Globus pallidus (tissue), 1 donor: ENCODE measurements around the gene ISG15.
"Not testable (repeated sequence)": the region's sequence is repeated elsewhere in the genome, so short reads cannot be mapped to it uniquely, and the experiment has no call there.

Source experiments
- DNase-seq: peaks from one replicate; pipeline ENCODE4 v3.0.0-alpha.2; 2015; ENCODE audit warnings: low spot score

ISG15 gene

DNA sequence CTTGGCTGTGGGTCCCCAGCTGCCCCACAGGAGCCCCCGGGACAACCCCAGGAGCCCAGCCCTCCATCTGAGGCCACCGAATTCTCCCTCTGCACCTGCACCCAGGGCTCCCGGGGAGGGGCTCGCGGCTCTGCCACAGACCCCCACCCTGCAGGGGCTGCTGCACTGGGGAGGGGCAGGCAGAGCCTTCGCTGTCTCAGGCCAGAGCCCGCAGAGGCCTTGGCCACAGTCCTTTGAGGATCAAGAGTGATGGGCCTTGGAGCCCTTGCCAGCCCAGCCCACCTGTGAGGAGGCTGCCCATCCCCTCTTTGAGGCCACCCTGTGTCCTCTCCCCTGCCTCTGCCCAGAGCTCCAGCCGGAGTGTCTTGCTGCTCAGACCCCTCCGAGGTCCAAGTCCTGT, 37.9 kb upstream of the ISG15 start:
- no peak for DNase-seq

DNA sequence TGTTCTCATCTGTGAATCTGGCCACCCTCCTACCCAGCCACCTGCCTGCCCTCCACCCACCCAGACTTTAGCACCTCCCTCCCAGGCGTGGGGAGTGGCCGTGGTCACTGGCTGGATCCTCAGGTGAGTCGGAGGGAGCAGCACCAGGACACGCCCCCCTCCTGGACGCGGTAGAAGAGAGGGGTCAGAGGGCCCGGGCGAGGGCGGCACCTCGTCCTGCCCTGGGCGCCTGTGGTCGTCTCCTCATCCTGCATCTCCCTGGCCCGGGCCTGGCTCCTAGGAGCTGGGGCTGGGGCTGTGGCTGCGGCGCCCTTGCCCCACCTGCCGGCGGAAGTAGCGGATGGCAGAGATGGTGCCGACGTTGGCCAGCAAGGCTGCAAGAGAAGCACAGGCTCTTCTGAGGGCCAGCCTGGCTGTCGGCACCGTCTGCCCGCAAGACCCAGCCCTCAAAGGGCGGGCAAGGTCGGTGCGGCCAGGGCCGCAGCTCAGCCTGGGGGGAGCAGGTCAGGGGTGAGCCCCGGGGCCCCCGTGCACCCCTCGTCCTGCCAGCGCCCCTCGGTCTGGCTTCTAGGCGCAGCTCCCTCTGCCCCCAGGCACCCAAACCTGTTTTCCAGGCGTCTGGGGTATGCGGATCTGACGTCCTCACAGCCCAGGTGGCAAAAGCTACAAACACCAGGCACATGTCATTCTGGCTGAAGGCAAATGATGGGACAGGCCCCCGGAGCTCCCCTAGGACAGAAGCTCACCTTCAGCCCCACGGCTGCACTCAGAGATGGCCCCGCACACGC, 37.2 kb upstream of the ISG15 start:
- no peak for DNase-seq

DNA sequence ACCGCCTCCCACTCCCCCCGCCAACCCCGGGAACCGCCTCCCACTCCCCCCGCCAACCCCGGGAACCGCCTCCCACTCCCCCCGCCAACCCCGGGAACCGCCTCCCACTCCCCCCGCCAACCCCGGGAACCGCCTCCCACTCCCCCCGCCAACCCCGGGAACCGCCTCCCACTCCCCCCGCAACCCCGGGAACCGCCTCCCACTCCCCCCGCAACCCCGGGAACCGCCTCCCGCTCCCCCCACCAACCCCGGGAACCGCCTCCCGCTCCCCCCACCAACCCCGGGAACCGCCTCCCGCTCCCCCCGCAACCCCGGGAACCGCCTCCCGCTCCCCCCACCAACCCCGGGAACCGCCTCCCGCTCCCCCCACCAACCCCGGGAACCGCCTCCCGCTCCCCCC, 36.5 kb upstream of the ISG15 start:
- not testable (repeated sequence) for DNase-seq

DNA sequence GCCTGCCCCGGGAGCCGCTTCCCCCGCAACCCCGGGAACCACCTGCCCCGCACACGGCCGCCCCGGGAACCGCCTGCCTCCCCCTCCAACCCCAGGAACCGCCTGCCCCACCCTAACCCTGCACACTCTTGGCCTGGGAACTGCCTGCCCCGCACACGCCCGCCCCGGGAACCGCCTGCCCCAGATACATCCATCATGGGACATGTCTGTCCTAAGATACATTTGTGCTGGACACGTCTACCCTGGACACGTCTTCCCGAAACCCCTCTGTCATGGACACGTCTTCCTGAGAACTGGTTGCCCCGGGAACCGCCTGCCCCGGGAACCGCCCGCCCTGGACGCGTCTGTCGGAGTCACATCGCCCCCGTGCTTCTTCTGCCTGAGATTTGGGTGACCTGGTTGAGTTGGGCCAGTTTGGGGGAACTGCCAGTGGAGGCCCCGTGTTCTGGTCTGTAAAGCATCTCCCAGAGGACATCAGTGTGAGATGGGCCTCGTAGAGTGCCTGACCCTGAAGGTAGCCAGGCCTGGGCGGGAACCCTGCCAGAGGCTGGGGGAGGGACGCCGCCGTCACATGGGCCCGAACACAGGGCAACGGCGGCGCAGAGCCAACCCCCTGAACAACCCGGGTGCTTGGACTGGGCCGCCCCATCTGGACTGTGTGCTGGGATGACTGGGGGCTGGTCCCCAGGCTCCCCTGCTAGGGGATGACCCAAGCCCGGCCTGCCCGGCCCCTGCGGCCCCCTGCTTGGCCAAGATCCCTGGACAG, 35.0 kb upstream of the ISG15 start:
- no peak for DNase-seq

DNA sequence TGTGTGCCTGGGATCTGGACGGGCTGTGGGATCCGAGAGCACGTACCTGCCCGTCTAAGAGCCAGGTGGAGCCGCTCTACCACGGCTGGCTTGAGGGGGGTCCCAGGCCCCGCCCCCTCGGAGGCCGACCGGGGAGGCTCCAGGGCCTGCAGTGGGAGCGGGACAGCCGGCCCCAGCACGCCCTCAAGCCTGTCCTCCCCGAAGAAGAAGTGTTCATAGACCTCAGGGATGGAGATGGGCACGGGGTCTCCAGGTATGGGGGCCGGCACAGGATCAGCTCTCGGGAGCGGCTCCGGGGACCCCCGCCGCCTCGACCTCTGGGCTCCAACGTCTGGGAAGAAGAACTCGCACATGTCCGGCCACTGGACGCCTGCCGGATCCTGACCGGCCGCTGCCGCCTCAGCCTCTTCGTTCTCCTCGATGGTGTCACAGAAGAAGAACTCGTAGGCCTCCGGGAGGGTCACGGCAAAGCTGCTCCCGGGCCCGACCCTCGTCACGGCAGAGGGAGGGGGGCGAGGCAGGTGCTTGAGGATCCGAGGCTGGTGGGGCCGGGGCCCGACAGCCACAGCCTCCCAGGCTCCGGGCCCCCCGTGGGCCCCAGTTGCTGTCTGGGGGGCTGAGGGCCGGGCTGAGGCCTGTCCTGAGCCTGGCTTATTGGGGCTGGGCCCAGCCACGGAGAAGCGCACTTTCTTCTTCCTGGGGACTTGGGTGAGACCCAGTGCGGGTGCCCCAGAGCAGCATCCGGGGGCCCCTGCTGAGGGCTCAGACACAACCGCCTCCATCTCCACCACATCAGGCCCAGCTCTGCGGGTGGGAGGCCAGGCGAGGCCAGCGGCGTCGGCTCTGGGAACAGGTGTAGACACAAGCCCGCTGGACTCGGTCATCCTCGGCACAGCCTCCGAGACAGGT, 34.2 kb upstream of the ISG15 start:
- no peak for DNase-seq

DNA sequence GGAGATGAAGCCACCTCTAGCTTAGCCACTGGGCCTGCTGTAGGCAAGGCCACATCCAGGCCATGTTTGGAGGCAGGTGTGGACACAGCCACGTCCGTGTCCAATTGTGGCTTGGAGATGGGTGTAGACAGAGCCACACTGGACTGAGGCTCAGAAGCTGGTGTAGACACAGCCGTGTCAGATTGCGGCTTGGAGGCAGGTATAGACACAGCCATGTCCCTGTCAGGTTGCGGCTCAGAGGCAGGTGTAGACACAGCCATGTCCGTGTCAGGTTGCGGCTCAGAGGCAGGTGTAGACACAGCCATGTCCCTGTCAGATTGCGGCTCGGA, 33.6 kb upstream of the ISG15 start:
- DNase-seq, result no peak

DNA sequence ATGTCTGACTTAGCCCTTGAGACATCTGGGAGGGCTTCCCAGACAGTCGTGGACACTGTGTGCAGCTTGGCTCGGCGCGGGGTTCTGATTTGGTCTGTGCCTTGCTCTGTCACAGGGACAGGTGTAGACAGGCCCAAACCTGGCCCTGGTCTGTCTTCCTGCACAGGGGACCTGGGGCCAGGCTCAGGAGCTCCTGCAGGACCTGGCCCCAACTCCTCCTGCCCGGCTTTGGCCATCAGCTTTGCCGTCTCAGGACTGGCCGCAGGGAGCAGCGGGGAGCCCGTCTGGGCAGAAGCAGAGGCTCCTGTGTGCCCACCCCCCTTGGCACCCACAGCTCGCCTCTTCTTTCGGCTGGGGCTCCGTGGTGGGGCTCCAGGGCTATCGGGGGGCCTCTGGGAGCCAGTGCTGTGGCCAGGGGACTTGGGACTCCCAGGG, 33.1 kb upstream of the ISG15 start:
- no peak for DNase-seq

DNA sequence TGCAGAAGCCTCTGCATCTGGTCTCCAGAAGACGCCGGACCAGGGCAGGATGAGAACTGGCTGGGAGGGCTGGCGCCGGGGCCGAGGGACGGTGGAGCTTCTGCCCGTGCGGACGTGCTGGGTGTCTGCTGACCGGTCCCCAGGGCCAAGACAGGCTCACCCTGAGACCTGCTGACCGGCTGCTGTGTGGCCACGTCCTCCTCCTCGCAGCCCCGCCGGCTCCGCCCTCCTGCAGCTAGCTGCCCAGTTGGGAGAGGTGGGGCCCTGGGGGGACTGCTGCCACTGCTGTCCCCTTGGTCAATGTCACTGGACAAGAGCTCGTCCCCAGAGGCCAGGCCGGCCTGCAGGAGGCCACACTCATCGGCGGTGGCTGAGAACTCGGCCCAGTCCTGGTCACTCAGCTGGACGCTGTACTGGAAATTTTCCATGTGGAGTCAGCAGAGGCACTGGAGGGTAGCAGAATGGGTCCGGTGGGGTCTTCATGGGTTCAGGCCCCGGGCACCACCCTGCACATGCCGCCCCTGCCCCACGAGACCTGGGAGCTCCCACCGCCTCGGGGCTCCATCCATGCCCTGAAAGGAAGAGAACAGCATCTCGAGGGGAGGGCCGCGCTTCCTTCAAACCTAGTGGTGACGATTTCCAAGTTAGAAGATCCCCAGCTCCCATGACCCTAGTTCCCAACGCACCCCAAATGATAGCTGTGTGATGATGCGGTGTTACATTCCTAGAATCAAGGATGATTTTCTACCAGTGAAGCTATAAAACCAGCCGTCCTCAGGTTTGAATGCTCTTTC, 32.5 kb upstream of the ISG15 start:
- no peak for DNase-seq

DNA sequence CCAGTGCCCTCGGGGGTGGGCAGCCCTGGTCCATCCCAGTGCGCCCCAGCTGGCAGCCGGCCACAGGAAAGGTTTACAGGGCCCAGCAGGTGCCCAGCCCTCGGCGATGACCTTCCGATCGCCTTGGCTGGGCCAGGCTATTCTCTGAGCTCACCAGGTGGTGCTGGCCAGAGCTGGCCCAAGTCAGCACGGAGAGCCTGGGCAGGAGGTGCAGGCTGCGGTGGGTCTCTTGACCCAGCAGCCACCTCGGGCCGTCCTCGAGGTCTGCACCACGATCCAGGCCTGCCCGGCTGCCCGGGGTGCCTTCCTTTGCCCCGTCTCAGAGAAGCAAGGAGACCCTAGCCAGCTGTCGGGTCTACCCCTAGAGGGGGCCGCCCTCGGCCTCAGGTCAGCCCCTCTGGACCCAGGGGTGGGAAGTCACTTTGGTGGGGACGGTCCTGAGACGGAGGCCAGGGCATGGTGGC, 31.8 kb upstream of the ISG15 start:
- DNase-seq, result no peak

DNA sequence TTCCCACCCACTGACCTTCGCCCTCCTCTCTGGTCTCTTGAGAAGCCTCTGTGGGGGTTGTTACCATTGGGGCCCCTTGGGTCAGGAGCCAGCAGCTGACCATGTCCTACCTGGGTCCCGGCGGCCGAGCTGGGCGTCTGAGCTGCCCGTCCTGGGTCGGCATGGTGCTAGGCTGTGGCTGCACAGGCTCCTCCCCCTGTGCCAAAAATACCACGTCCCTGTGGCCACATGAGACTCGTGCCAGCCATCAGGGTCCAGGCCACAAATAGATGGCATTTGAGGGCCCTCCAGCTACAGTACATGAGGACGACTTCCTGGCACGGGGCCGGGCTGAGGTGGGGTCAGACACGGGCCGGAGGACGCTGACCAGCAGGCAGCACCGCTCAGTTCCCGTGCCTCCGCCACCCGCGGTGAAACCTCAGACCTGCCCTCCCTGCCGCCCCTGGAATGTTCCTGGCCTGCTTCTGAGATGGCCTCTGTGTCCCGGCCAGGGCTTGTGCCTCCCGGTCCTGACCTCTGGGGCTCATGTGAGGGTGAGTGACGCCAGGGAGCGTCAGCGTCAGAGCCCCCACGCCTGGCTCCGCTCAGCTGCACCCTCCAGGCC, 31.2 kb upstream of the ISG15 start, which contains the start of gene PERM1:
TSS of gene PERM1 (minus strand) at position 139 of the 604 bp plus-strand sequence. CDS start 1,064 bp downstream, outside the sequence.
- no peak for DNase-seq

DNA sequence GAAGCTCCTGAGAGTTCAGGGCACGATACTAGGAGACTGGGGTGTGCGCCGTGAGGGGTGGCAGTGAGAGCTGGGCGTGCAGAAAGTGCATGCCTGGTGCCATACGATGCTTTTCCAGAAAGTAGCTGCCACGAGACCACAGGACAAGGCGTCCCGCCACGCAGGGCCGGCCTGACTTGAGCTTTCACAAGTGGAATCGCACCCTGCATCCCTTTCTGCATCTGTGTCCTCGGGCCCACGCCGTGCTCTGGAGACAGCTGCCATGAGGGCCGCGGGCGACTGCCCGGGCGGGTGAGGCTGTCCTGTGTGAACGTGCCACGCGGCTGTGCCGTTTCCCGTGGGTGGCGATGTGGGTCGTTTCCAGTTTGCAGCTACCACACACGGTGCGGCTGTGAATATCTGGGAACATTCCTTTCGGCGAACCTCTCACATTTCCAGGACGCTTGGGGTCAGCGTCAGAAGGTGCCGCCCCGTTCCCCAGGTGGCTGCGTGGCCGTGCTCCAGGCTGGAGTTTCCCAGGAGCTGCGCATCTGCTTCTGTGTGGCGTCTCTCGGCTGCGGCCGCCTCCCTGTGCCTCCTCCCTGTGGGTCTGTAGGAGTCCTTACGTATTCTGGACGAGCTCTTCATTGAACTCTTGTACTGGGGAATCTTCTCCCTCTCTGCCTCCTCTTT, 30.4 kb upstream of the ISG15 start:
- DNase-seq, result no peak

DNA sequence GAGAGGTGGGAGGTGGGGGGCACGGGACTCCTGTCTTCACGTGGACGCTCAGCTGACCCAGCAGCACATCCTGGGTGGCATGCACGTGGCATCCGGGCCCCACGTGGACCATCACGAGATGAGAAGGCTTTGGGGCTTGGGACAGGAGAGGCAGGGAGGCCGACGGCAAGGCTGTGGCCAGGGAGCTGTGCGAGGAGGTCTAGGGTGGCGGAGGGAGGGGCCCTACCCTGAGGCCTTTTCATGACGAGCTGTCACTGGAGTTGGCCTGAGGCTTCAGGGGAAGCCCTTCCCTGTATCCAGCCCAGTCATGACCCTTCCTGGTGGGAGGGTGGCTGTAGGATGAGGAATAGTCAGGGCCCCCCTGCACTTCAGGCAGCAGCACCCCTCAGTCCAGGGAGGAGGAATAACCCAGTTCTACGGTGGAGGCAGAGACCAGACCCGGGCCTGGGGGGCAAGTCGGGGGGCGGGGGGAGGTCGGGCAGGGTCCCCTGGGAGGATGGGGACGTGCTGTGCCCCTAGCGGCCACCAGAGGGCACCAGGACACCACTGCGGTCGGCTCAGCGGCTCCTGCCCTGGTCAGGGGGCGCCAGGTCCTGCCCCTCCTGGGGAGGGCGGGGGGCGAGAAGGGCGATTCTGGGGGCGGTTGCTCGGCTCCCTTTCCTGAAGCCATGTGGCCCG, 29.4 kb upstream of the ISG15 start:
- DNase-seq, result no peak

DNA sequence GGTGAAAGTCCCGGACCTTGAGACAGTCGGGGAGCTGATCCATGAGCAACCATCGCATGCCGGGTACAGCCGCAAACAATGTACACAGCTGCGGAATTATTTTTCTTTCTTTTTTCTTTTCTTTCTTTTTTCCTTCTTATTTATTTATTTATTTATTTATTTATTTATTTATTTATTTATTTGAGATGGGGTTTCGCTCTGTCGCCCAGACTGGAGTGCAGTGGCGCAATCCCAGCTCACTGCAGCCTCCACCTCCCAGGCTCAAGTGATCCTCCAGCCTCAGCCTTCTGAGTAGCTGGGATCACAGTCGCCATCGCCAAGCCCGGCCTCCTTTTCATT, 28.9 kb upstream of the ISG15 start:
- no peak for DNase-seq

DNA sequence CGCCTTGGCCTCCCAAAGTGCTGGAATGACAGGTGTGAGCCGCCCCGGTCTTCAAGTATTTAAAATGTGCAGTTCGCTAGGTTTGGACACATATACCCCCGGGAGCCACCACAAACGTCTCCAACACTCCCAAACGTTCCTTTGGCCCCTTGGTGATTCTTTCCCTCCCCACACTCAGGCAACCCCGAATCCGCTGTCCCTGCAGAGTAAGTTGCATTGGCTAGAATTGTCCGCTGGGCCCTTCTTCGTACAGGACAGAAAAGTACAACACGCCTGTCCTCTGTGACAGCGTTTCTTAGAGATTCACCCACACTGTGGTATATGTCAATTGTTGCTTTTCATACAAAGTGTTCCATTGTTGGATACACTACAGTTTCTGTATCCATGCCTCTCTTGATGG, 28.2 kb upstream of the ISG15 start:
- no peak for DNase-seq

DNA sequence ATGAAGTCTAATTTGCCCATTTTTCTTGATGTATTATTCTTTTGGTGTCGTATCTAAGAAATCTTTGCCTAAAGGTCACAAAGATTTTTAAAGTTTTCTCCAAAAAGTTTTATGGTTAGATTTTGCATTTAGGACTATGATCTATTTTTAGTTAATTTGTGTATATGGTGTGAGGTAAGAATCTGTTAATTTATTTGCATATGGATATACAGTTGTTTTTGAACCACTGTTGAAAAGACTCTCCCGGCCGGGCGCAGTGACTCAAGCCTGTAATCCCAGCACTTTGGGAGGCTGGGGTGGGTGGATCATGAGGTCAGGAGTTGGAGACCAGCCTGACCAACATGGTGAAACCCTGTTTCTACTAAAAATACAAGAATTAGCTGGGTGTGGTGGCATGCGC, 25.2 kb upstream of the ISG15 start:
- DNase-seq, result not testable (repeated sequence)

DNA sequence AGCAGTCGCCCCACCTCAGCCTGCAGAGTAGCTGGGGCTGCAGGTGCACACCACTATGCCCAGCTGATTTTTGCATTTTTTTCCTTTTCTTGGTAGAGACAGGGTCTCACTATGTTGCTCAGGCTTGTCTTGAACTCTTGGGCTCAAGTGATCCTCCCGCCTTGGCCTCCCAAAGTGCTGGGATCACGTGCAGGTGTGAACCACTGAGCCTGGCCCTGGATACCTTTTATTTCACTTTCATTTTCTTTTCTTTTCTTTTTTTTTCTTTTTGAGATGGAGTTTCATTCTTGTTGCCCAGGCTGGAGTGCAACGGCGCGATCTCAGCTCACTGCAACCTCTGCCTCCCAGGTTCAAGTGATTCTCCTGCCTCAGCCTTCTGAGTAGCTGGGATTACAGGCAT, 22.0 kb upstream of the ISG15 start:
- not testable (repeated sequence) for DNase-seq

DNA sequence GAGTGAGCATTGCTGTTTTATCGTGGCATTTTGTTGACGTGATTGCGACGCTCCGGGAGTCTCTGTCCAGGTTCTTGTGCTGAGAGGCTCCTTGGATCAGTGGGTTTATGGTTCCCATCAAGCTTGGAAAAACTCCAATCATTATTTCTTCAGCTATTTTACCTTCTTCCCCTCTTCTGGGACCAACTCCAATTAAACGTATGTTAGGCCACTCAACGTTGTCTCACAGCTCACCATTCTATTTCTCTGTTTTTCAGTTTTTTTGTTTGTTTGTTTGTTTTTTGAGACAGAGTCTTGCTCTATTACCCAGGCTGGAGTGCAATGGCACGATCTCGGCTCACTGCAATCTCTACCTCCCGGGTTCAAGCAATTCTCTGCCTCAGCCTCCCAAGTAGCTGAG, 21.4 kb upstream of the ISG15 start:
- DNase-seq, result no peak

DNA sequence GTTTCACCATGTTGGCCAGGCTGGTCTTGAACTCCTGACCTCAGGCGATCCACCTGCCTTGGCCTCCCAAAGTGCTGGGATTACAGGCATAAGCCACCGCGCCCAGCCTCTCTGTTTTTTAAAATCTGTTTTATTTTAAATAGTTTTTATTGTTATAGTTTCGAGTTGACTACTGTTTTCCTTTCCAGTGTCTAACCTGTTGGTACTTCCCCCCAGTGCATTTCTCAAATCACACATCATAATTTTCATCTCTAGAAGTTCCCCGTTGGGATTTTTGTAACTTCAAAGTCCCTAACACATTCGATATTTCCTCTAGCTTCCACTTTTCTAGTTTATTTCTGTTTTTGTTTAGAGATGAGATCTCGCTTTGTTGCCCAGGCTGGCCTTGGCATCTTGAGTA, 20.9 kb upstream of the ISG15 start:
- DNase-seq, result no peak

DNA sequence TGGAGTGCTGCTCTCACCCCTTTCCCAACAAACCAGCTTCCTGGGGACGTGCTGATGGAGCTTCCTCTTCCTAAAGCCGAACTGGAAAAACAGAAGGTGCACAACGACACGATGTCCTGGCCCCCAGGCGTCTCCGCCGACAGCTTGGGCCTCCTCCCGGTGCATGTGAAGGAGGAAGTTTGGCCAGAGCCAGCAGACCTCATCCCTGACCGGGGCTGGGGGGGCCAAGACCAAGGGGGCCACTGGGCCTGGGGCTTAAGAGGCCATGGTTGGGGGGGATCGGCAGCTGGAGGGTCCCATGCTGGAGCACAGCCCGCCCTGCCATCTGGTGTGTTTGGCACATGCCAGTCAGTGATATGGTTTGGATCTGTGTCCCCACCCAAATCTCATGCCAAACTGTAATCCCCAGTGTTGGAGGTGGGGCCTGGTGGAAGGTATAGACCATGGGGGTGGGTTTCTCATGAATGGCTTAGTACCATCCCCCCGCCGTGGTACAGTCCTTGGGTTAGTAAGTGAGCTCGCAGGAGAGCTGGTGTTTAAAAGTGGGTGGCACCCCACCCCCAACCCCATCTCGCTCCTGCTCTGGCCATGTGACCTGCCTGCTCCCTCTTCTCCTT, 19.8 kb upstream of the ISG15 start:
- no peak for DNase-seq

DNA sequence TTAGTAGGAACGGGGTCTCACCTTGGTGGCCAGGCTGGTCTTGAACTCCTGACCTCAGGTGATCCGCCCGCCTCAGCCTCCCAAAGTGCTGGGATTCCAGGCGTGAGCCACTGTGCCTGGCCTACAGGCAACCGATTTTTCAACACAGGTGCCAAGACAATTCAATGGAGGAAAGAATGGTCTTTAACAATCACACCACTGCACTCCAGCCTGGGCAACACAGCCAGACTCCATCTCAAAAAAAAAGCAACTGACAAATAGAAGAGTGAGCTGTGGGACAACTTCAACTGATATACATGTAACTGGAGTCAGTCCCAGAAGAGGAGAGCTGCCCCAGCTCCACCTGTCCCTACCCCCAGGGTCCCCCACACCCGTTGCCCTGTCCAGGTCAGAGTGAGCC, 18.8 kb upstream of the ISG15 start:
- DNase-seq, result not testable (repeated sequence)
